ENCODE measurements around the gene CDK19. TPM values are rescaled to one million over a fixed set of nuclear protein-coding genes. Genes with fewer than 3 reads are reported as not detected.

CDK19 gene
- total RNA-seq, 1 donor from 2014 or later: 34.4 TPM

DNA sequence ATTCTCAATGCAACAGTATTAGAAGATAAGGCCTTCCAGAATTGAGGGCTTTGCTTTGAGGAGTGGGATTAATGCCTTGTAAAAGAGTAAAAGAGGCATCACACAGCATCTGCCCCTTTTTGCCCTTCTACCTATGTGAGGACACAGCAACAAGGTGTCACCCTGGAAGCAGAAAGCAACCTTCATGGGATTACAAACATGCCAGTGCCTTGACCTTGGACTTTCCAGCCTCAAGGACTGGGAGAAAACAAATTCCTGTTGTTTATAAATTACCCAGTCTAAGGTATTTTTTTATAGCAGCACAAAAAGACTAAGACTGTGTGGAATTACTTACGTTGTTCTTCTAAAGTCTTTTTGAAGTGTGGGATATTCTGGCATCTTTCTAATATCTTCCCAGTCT lies 188.8 kb downstream of the CDK19 start:
- Mint-ChIP-seq H3K4me1 (no peaks in the 10 kb centered on the region), H3K4me3 (no peak overlapping the region), H3K36me3 (peaks cover 10% of the 10 kb centered on the region), H3K9me3 (no peaks in the 10 kb centered on the region), H3K27ac (no peak overlapping the region), H3K27me3 (ENCODE audit: insufficient read depth, low read depth) (no peaks in the 10 kb centered on the region)
- Histone ChIP-seq H3K27ac (no peak overlapping the region), H3K9me3 (ENCODE audit: low read depth) (no peaks in the 10 kb centered on the region), H3K9ac (no peak overlapping the region), H4K20me1 (ENCODE audit: low read depth) (no peaks in the 10 kb centered on the region), H2AFZ (replicated peaks) (no peak overlapping the region), H3K4me1 (no peaks in the 10 kb centered on the region), H3K4me2 (no peak overlapping the region), H3K36me3 (peaks cover 4% of the 10 kb centered on the region), H3F3A (ENCODE audit: low read depth) (no peaks in the 10 kb centered on the region), H3K79me2 (ENCODE audit: low read depth) (no peaks in the 10 kb centered on the region), H3K27me3 (no peaks in the 10 kb centered on the region), H3K4me3 (no peak overlapping the region)
- TF ChIP-seq, protein P1, sequence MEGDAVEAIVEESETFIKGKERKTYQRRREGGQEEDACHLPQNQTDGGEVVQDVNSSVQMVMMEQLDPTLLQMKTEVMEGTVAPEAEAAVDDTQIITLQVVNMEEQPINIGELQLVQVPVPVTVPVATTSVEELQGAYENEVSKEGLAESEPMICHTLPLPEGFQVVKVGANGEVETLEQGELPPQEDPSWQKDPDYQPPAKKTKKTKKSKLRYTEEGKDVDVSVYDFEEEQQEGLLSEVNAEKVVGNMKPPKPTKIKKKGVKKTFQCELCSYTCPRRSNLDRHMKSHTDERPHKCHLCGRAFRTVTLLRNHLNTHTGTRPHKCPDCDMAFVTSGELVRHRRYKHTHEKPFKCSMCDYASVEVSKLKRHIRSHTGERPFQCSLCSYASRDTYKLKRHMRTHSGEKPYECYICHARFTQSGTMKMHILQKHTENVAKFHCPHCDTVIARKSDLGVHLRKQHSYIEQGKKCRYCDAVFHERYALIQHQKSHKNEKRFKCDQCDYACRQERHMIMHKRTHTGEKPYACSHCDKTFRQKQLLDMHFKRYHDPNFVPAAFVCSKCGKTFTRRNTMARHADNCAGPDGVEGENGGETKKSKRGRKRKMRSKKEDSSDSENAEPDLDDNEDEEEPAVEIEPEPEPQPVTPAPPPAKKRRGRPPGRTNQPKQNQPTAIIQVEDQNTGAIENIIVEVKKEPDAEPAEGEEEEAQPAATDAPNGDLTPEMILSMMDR (IDR thresholded peaks at IDR 0.05): no peak
- no peak for TF ChIP-seq EZH2 (IDR thresholded peaks at IDR 0.05)
- TF ChIP-seq EZH2phosphoT487 (IDR thresholded peaks at IDR 0.05): no peak
- no peak for DNase-seq (ENCODE audit: low spot score)

GRCh38 chr6:110625883-110626282 lies 189.4 kb downstream of the CDK19 start:
- Histone ChIP-seq H2AFZ (replicated peaks) (no peak overlapping the region), H3K27ac (no peak overlapping the region), H3F3A (ENCODE audit: low read depth) (no peaks in the 10 kb centered on the region), H3K9me3 (ENCODE audit: low read depth) (no peaks in the 10 kb centered on the region), H3K4me1 (no peaks in the 10 kb centered on the region), H3K4me2 (no peak overlapping the region), H3K9ac (no peak overlapping the region), H3K36me3 (peaks cover 4% of the 10 kb centered on the region), H3K4me3 (no peak overlapping the region), H3K79me2 (ENCODE audit: low read depth) (no peaks in the 10 kb centered on the region), H3K27me3 (no peaks in the 10 kb centered on the region), H4K20me1 (ENCODE audit: low read depth) (no peaks in the 10 kb centered on the region)
- TF ChIP-seq, protein P1 (IDR thresholded peaks at IDR 0.05): no peak
- no peak for TF ChIP-seq EZH2 (IDR thresholded peaks at IDR 0.05)
- DNase-seq (ENCODE audit: low spot score): no peak
- no peaks in the 10 kb centered on the region for H3K27me3 Mint-ChIP-seq (ENCODE audit: insufficient read depth, low read depth)
- H3K4me3 Mint-ChIP-seq: no peak overlapping the region
- H3K27ac Mint-ChIP-seq: no peak overlapping the region
- no peaks in the 10 kb centered on the region for H3K9me3 Mint-ChIP-seq
- no peaks in the 10 kb centered on the region for H3K4me1 Mint-ChIP-seq
- H3K36me3 Mint-ChIP-seq: peaks cover 9% of the 10 kb centered on the region

DNA sequence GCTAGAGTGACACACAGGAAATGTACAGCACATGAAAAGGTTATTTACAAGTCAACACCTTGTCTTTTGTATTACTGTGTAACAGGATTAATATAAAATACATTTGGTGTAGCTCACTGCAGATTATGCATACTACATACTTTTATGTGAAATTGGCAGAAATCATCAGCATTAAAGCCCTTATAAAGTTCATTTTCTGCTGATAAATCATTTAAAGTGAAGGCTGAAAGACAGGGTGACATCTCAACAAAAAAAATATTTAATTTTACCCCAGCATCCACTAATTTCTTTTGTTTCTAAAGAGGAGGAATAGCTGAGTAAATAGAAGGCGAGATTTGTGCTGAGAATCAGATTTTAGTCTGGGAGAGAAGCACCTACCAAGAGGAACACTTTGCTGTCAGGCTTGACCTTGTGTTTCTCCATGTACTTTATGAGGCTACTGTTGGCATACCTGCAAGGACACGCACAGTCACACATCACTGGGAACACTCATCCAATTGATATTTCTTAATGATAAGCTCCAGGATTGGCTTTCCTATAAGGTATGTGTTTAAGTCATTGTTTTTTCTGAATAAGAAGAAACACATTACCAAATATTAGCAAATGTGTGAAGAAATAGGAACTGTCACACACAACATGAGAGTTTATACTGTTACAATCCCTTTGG lies 192.2 kb downstream of the CDK19 start:
- Histone ChIP-seq H3K9me3 (ENCODE audit: low read depth) (no peaks in the 10 kb centered on the region), H3K4me1 (peaks cover 7% of the 10 kb centered on the region), H3K4me2 (no peak overlapping the region), H3K27me3 (no peaks in the 10 kb centered on the region), H3F3A (ENCODE audit: low read depth) (no peaks in the 10 kb centered on the region), H3K36me3 (peaks cover 4% of the 10 kb centered on the region), H3K27ac (no peak overlapping the region), H3K4me3 (no peak overlapping the region), H3K79me2 (ENCODE audit: low read depth) (no peaks in the 10 kb centered on the region), H4K20me1 (ENCODE audit: low read depth) (no peaks in the 10 kb centered on the region), H2AFZ (replicated peaks) (no peak overlapping the region), H3K9ac (no peak overlapping the region)
- Mint-ChIP-seq H3K9me3 (no peaks in the 10 kb centered on the region), H3K27me3 (ENCODE audit: insufficient read depth, low read depth) (no peaks in the 10 kb centered on the region), H3K4me1 (peaks cover 5% of the 10 kb centered on the region), H3K4me3 (no peak overlapping the region), H3K36me3 (peaks cover 24% of the 10 kb centered on the region), H3K27ac (no peak overlapping the region)
- no peak for DNase-seq (ENCODE audit: low spot score)
- TF ChIP-seq EZH2phosphoT487 (IDR thresholded peaks at IDR 0.05): no peak
- TF ChIP-seq, protein P1 (IDR thresholded peaks at IDR 0.05): no peak
- TF ChIP-seq EZH2 (IDR thresholded peaks at IDR 0.05): no peak
